ENCODE measurements around the gene OR5C1.

DNA sequence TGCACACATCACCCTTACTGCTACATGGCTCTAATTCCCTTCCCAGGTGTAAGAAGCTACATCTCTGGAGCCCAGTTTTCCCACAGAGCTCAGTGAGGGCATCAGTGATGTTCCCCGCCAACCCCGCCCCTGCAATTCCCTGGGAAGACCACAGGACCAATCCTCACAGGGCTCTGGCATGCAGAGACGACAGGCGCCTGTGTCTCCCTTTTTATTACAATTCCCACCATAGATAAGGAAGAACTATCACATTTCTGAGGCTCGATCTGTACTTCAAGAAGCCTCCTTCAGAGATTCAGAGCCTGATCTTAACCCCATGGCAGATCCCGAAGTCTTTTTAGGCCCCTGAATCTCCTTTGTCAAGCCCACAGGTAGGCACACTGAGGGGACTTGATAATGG lies 46.7 kb upstream of the OR5C1 start, which contains the start of gene OR1L6:
- TF ChIP-seq, protein P1, sequence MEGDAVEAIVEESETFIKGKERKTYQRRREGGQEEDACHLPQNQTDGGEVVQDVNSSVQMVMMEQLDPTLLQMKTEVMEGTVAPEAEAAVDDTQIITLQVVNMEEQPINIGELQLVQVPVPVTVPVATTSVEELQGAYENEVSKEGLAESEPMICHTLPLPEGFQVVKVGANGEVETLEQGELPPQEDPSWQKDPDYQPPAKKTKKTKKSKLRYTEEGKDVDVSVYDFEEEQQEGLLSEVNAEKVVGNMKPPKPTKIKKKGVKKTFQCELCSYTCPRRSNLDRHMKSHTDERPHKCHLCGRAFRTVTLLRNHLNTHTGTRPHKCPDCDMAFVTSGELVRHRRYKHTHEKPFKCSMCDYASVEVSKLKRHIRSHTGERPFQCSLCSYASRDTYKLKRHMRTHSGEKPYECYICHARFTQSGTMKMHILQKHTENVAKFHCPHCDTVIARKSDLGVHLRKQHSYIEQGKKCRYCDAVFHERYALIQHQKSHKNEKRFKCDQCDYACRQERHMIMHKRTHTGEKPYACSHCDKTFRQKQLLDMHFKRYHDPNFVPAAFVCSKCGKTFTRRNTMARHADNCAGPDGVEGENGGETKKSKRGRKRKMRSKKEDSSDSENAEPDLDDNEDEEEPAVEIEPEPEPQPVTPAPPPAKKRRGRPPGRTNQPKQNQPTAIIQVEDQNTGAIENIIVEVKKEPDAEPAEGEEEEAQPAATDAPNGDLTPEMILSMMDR (conservative IDR thresholded peaks at IDR 0.05; ENCODE audit: low read length): no peak
- no peak for TF ChIP-seq EZH2phosphoT487 (IDR thresholded peaks at IDR 0.05; ENCODE audit: borderline replicate concordance, low read depth, low read length)
